Fibroblast of mammary gland (primary cell): Measurements from ENCODE around the gene FREM1.

Source experiments
- DNase-seq: peaks from one replicate; pipeline ENCODE4 v3.0.0-alpha.2; 2010; ENCODE audit warnings: low read depth
- H3K4me3 ChIP-seq: 2 replicates; pipeline ENCODE4 v1.5.1; 2011; ENCODE audit warnings: low read depth, mild to moderate bottlenecking, low read length, moderate library complexity; ENCODE audit not compliant: control insufficient read depth
- TF ChIP-seq, protein P1 (sequence below): conservative IDR thresholded peaks from 2 replicates; pipeline ENCODE4 v1.5.1; 2011; ENCODE audit warnings: low read depth, low read length, inconsistent platforms; ENCODE audit not compliant: control insufficient read depth, insufficient read depth

The FREM1 gene

DNA sequence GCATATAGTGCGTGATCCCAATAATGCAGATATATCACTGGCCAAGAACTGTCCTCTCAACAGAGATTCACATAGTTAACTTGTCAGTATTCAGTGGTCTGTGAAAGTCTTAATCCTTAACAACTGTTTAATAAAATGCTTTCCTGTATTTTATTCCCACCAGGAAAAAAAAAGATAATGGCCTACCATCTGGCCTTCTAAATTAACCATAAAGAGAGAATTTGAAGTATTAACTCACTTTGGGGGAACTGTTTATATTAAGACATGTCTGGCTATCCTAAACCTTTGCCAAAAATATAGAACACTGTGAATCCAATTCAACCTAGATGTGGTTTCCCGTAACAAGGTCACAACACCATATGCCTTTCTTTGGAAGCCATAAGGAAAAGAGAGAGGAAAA, 818 bp upstream of the FREM1 start:
- no peak for DNase-seq
- TF ChIP-seq, protein P1, sequence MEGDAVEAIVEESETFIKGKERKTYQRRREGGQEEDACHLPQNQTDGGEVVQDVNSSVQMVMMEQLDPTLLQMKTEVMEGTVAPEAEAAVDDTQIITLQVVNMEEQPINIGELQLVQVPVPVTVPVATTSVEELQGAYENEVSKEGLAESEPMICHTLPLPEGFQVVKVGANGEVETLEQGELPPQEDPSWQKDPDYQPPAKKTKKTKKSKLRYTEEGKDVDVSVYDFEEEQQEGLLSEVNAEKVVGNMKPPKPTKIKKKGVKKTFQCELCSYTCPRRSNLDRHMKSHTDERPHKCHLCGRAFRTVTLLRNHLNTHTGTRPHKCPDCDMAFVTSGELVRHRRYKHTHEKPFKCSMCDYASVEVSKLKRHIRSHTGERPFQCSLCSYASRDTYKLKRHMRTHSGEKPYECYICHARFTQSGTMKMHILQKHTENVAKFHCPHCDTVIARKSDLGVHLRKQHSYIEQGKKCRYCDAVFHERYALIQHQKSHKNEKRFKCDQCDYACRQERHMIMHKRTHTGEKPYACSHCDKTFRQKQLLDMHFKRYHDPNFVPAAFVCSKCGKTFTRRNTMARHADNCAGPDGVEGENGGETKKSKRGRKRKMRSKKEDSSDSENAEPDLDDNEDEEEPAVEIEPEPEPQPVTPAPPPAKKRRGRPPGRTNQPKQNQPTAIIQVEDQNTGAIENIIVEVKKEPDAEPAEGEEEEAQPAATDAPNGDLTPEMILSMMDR, result no peak
- H3K4me3 ChIP-seq, result no peak overlapping the region

DNA sequence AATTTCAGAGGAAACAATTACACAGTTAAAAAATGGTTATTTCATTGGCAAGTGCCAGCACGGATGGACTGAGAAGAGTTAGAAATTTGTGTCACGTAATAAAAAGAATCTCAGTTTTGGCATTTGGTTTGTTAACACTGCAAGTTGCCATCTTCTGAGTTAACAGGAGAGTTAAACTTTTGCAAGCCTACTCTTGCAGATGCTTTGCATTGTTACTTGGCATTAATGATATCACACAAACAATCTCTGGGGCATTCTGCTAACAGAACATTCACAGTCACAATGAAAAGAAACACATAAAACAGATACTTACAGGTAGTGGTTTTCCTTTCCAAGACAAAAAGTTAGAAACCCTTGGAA, 647 bp downstream of the FREM1 start:
- DNase-seq, result no peak
- TF ChIP-seq, protein P1, result no peak

DNA sequence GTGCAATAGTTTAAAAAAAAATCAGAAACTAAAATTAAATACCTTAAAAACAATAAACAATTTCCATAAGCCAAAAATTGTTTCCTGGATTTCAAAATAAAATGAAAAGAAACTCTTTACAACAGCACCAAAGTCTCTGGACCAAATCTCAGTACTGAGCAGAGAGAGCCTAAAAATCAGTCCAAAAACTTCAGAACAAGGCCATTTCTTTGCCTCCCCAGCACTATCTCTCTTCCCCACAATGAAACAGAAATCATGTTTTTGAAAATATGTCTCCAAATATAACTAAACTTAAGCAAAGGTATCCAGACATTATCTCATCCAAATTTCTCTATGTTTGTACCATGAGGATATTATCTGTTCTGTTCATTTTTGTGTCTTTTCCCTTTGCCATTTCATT, 1.0 kb downstream of the FREM1 start:
- no peak for DNase-seq
- TF ChIP-seq, protein P1, result no peak

More for the DNA sequence above, 647 bp downstream of the FREM1 start:
- no peak overlapping the region for H3K4me3 ChIP-seq

DNA sequence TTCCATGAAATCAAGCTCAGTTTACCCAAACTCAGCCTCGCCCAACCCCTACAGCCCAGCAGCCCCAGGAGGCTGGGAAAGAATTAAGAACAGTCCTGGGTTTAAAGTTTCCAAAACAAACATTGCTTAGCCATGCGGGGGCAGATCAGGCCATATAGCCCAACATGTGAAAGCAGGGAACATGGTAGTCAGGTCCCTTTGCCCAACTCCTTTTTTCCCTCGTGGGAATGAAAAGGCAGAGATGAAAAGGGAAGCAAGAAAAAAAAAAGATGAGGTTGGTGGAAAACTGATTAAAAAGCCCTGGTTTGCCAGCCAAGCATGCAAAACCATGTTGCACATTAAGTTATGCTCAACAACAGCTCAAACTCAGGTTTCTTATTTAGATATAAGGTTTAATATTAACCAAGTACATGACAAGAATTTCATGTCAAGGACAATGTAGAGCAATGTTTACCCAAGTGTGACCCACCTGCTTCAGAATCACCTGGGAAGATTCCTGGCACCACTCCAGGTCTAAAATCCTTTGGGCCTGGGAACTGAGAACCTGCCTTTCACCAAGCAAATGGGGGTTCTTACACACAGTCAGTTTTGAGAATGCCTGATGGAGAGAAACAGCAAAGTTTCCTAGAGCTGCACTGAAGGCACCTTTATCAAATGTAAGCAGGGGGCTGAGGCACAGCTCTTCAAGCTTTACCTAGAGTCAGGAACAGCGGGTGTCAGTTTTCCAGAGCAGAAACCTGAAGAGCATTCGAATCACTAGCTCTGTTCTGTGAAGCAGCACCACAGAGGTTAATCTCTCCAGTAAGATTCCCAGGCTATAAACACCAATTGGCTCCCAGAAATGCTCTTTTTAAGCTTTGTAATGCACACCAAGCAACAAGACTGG, 1.7 kb downstream of the FREM1 start:
- DNase-seq, result no peak
- no peak overlapping the region for H3K4me3 ChIP-seq
- TF ChIP-seq, protein P1, result no peak

More for the DNA sequence above, 1.0 kb downstream of the FREM1 start:
- H3K4me3 ChIP-seq, result no peak overlapping the region

DNA sequence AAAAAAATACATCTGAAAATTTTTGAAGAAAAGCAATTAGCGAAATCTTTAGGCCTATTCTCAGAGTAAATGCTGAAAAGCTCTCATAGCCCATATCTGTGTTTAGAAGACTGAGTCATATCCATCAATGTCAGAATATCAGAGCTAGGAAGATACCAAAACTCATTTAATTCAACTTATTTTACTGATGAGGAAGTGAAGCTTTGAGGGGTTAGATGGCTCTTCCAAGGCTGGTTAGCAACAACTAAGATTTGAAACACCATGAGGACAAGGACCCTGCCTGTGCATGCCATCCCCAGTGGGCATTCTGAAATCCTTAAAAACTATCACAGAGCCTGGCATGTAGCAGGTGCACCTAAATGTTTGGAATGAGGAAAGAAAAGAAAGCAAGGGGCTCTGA, 2.5 kb downstream of the FREM1 start:
- H3K4me3 ChIP-seq, result no peak overlapping the region
- DNase-seq, result no peak
- TF ChIP-seq, protein P1, result no peak

DNA sequence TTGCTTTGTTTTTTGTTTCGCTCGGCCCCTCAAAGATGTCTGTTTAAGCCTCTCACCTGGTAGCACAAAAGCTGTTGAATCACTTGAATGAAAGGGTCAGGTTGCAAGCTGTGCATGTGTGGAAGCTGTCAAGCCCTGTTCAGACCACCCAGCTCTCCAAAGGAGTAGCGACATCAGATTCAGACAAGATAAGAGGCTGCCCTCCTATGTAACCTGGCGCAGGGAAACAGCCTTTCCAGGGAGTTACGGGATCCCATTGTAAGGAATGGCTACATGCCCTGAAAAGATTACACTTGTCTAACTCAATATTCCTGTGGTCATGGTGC, 2.9 kb downstream of the FREM1 start:
- H3K4me3 ChIP-seq, result no peak overlapping the region
- DNase-seq, result no peak
- TF ChIP-seq, protein P1, result no peak
